NCI-H146 treated with DMSO at 0.1 percent for 48 hours (cell line): Measurements from ENCODE around the gene VGLL3.
A peak's percentile ranks its signal among the peaks of the same experiment; 100 is the strongest.
"Not testable (repeated sequence)": the region's sequence is repeated elsewhere in the genome, so short reads cannot be mapped to it uniquely, and the experiment has no call there.

ENCODE experiments used
- DNase-seq: peaks from one replicate; lab custom pipeline; 2025; ENCODE audit not compliant: unreplicated experiment; lab: John Stamatoyannopoulos, UW

The VGLL3 gene

GRCh38 chr3:86989611-86990010 is 1.3 kb downstream of the VGLL3 start:
- no peak for DNase-seq

- no peak for DNase-seq
These were observed 1.9 kb downstream of the VGLL3 start for GRCh38 chr3:86989006-86989405.

- no peak for DNase-seq
These were observed 2.7 kb downstream of the VGLL3 start for GRCh38 chr3:86988235-86988634.

- no peak for DNase-seq
These were observed 3.6 kb downstream of the VGLL3 start for GRCh38 chr3:86987421-86987715.

- no peak for DNase-seq
These were observed 4.1 kb downstream of the VGLL3 start for GRCh38 chr3:86986671-86987420.

GRCh38 chr3:86985181-86985826 is 5.6 kb downstream of the VGLL3 start:
- no peak for DNase-seq

- no peak for DNase-seq
These were observed 6.7 kb downstream of the VGLL3 start for GRCh38 chr3:86984271-86984670.

GRCh38 chr3:86982883-86983282 is 8.1 kb downstream of the VGLL3 start:
- DNase-seq = no peak

GRCh38 chr3:86978111-86978551 is 12.8 kb downstream of the VGLL3 start:
- no peak for DNase-seq

GRCh38 chr3:86976219-86976618 is 14.7 kb downstream of the VGLL3 start:
- DNase-seq = no peak

GRCh38 chr3:86974177-86974576 is 16.8 kb downstream of the VGLL3 start:
- not testable (repeated sequence) for DNase-seq

GRCh38 chr3:86973440-86973839 is 17.5 kb downstream of the VGLL3 start:
- DNase-seq = no peak

- peak; percentile 13 for DNase-seq
These were observed 21.3 kb downstream of the VGLL3 start for GRCh38 chr3:86969500-86970189.

- DNase-seq = no peak
These were observed 22.6 kb downstream of the VGLL3 start for GRCh38 chr3:86968244-86968932.

- no peak for DNase-seq
These were observed 23.9 kb downstream of the VGLL3 start for GRCh38 chr3:86967062-86967461.

GRCh38 chr3:86965166-86965565 is 25.8 kb downstream of the VGLL3 start:
- DNase-seq = no peak

- no peak for DNase-seq
These were observed 27.3 kb downstream of the VGLL3 start for GRCh38 chr3:86963611-86964010.

- DNase-seq = no peak
These were observed 29.7 kb downstream of the VGLL3 start for GRCh38 chr3:86961297-86961696.

GRCh38 chr3:86960550-86960949 is 30.4 kb downstream of the VGLL3 start:
- no peak for DNase-seq

- DNase-seq = no peak
These were observed 32.4 kb downstream of the VGLL3 start for GRCh38 chr3:86958534-86958933.

GRCh38 chr3:86954747-86955146 is 36.2 kb downstream of the VGLL3 start:
- no peak for DNase-seq

GRCh38 chr3:86954226-86954625 is 36.7 kb downstream of the VGLL3 start:
- peak; percentile 56 for DNase-seq
